Mucosa of rectum (tissue), 2 donors: ENCODE results near the gene PLA2G4C.

Experiments
- H3K27ac ChIP-seq, 2 donors: one replicate each; pipeline ENCODE4 v1.7.0; 2013; ENCODE audit warnings: inconsistent platforms in 2 of 2, low read depth in 2 of 2, low read length in 2 of 2
- H3K27me3 ChIP-seq, 2 donors: one replicate each; pipeline ENCODE4 v1.7.0; 2013; ENCODE audit warnings: low read length in 2 of 2; ENCODE audit not compliant: control insufficient read depth in 2 of 2, insufficient read depth in 2 of 2
- H3K36me3 ChIP-seq, 2 donors: one replicate each; pipeline ENCODE4 v1.7.0; 2013; ENCODE audit warnings: low read length in 2 of 2; ENCODE audit not compliant: control insufficient read depth in 2 of 2, insufficient read depth in 2 of 2
- H3K4me1 ChIP-seq, 2 donors: one replicate each; pipeline ENCODE4 v1.7.0; 2013; ENCODE audit warnings: low read length in 2 of 2, mild to moderate bottlenecking in 1 of 2; ENCODE audit not compliant: control insufficient read depth in 2 of 2, insufficient read depth in 2 of 2
- H3K4me3 ChIP-seq, 2 donors: one replicate each; pipeline ENCODE4 v1.7.0; 2013; ENCODE audit warnings: low read length in 2 of 2
- H3K9ac ChIP-seq, 2 donors: one replicate each; pipeline ENCODE4 v1.7.0; 2013; ENCODE audit warnings: low read length in 2 of 2, low read depth in 1 of 2, mild to moderate bottlenecking in 1 of 2
- H3K9me3 ChIP-seq, 2 donors: one replicate each; pipeline ENCODE4 v1.7.0; 2013; ENCODE audit warnings: low read length in 2 of 2; ENCODE audit not compliant: control insufficient read depth in 2 of 2
- donor health status: healthy.
- donor health status: Normal muscosa, but diverticular disease.

The PLA2G4C gene

GRCh38 chr19:48060381-48060780 lies 50.2 kb downstream of the PLA2G4C start:
- Histone ChIP-seq H3K27ac (no peak overlapping the region), H3K4me3 (no peak overlapping the region), H3K27me3 (no peaks in the 10 kb centered on the region), H3K9me3 (no peaks in the 10 kb centered on the region), H3K9ac (no peak overlapping the region), H3K4me1 (no peaks in the 10 kb centered on the region), H3K36me3 (no peaks in the 10 kb centered on the region)

GRCh38 chr19:48059331-48059730 lies 51.3 kb downstream of the PLA2G4C start:
- Histone ChIP-seq H3K4me3 (no peak overlapping the region), H3K36me3 (no peaks in the 10 kb centered on the region), H3K4me1 (no peaks in the 10 kb centered on the region), H3K27me3 (no peaks in the 10 kb centered on the region), H3K9ac (no peak overlapping the region), H3K9me3 (no peaks in the 10 kb centered on the region), H3K27ac (no peak overlapping the region)

GRCh38 chr19:48053856-48054255 lies 56.8 kb downstream of the PLA2G4C start:
- Histone ChIP-seq H3K27ac (no peak overlapping the region), H3K9me3 (no peaks in the 10 kb centered on the region), H3K4me3 (no peak overlapping the region), H3K4me1 (no peaks in the 10 kb centered on the region), H3K27me3 (no peaks in the 10 kb centered on the region), H3K36me3 (no peaks in the 10 kb centered on the region), H3K9ac (no peak overlapping the region)

- H3K27me3 ChIP-seq, result no peaks in the 10 kb centered on the region
- no peak overlapping the region for H3K4me3 ChIP-seq
- no peak overlapping the region for H3K27ac ChIP-seq
- no peak overlapping the region for H3K9ac ChIP-seq
- no peaks in the 10 kb centered on the region for H3K9me3 ChIP-seq
- H3K36me3 ChIP-seq, result no peaks in the 10 kb centered on the region
- H3K4me1 ChIP-seq, result no peaks in the 10 kb centered on the region
Observed at GRCh38 chr19:48053076-48053475, 57.5 kb downstream of the PLA2G4C start.

GRCh38 chr19:48051335-48052033 lies 59.1 kb downstream of the PLA2G4C start:
- H3K36me3 ChIP-seq, result no peaks in the 10 kb centered on the region
- no peaks in the 10 kb centered on the region for H3K4me1 ChIP-seq
- no peaks in the 10 kb centered on the region for H3K9me3 ChIP-seq
- H3K27ac ChIP-seq, result no peak overlapping the region
- no peak overlapping the region for H3K9ac ChIP-seq
- H3K27me3 ChIP-seq, result no peaks in the 10 kb centered on the region
- no peak overlapping the region for H3K4me3 ChIP-seq

- no peaks in the 10 kb centered on the region for H3K4me1 ChIP-seq
- no peak overlapping the region for H3K9ac ChIP-seq
- H3K27ac ChIP-seq, result no peak overlapping the region
- H3K27me3 ChIP-seq, result no peaks in the 10 kb centered on the region
- H3K4me3 ChIP-seq, result no peak overlapping the region
- no peaks in the 10 kb centered on the region for H3K36me3 ChIP-seq
- H3K9me3 ChIP-seq, result no peaks in the 10 kb centered on the region
Observed at GRCh38 chr19:48044561-48044960, 66.1 kb downstream of the PLA2G4C start.

- Histone ChIP-seq H3K9ac (no peak within 1 kb of the TSS), H3K36me3 (no peaks in the 10 kb centered on the region), H3K4me1 (no peaks in the 10 kb centered on the region), H3K9me3 (no peaks in the 10 kb centered on the region), H3K27ac (no peak within 1 kb of the TSS), H3K4me3 (no peak within 1 kb of the TSS), H3K27me3 (no peaks in the 10 kb centered on the region)
Observed at GRCh38 chr19:48043675-48044258, 66.8 kb downstream of the PLA2G4C start, which contains the start of gene CABP5. CABP5 (minus strand) TSS chr19:48044079; CDS start chr19:48043922, 157 bp downstream.

- no peak overlapping the region for H3K4me3 ChIP-seq
- no peaks in the 10 kb centered on the region for H3K27me3 ChIP-seq
- H3K4me1 ChIP-seq, result no peaks in the 10 kb centered on the region
- peaks cover 0 to 1% of the 10 kb centered on the region in 2 donors for H3K9me3 ChIP-seq
- H3K36me3 ChIP-seq, result no peaks in the 10 kb centered on the region
- no peak overlapping the region for H3K27ac ChIP-seq
- no peak overlapping the region for H3K9ac ChIP-seq
Observed at GRCh38 chr19:48041877-48042580, 68.6 kb downstream of the PLA2G4C start.

GRCh38 chr19:48036765-48037164 lies 73.9 kb downstream of the PLA2G4C start:
- no peak overlapping the region for H3K4me3 ChIP-seq
- no peak overlapping the region for H3K27ac ChIP-seq
- H3K9me3 ChIP-seq, result peaks cover 1 to 6% of the 10 kb centered on the region in 2 donors
- no peak overlapping the region for H3K9ac ChIP-seq
- H3K4me1 ChIP-seq, result no peaks in the 10 kb centered on the region
- no peaks in the 10 kb centered on the region for H3K27me3 ChIP-seq
- H3K36me3 ChIP-seq, result no peaks in the 10 kb centered on the region

GRCh38 chr19:48033604-48034003 lies 77.0 kb downstream of the PLA2G4C start:
- Histone ChIP-seq H3K9me3 (peaks cover 1 to 6% of the 10 kb centered on the region in 2 donors), H3K4me3 (no peak overlapping the region), H3K27ac (no peak overlapping the region), H3K36me3 (no peaks in the 10 kb centered on the region), H3K4me1 (no peaks in the 10 kb centered on the region), H3K9ac (no peak overlapping the region), H3K27me3 (no peaks in the 10 kb centered on the region)
